ENCODE measurements around the gene KREMEN1. TPM values are rescaled to one million over a fixed set of nuclear protein-coding genes. Genes with fewer than 3 reads are reported as not detected.

The KREMEN1 gene
- total and polyA plus RNA-seq, 4 donors: 1.2 to 22.6 (median 3.8) TPM

DNA sequence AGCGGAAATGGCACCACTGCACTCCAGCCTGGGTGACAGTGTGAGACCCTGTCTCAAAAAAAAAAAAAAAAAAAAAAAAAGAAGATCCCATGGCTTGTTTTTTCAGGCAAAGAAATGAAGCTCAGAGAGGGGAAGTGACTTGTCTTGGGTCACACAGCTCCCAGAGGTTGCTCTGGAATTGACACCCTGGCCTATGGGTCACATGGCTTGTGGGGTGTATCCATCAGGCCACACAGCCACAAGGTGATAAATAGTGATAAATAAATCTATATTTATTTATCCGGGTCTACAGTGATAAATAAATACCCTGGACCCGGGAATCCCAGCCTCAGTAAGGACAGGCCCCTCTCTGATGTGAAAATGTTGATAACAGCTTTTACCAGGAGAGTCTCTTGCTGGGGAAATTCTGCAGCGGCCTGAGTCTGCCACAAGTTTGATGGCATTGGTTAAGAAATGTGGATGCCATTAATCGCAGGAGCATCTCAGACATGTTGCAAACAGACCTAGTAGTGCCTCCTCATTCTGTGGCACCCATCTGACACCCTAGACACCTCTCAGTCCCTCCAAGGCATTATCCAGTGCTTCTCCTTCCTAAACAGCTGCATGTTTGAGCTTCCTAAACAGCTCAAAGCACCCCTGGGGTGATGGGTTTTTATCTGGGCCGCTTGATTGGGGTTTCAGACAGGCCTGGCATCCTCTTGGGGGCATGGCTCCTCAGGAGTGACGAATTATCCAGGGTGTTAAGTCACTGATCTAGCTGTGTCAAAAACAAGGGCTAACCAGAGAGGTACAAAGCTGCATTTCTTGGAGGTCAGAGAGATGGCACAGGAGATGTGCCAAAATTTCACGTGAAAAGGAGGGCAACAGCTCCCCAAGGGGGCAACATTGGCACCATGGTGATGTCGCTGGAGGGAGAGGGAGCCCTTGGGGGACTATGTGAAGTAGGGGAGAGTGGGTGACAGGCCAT is 130.9 kb downstream of the KREMEN1 start (continued):
- TF ChIP-seq RXRA (IDR thresholded peaks at IDR 0.05) (no peak), FOXA1 (IDR thresholded peaks at IDR 0.05) (no peak)
- TF ChIP-seq, protein P1, sequence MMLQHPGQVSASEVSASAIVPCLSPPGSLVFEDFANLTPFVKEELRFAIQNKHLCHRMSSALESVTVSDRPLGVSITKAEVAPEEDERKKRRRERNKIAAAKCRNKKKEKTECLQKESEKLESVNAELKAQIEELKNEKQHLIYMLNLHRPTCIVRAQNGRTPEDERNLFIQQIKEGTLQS (IDR thresholded peaks at IDR 0.05): no peak
- TF ChIP-seq, protein P2, sequence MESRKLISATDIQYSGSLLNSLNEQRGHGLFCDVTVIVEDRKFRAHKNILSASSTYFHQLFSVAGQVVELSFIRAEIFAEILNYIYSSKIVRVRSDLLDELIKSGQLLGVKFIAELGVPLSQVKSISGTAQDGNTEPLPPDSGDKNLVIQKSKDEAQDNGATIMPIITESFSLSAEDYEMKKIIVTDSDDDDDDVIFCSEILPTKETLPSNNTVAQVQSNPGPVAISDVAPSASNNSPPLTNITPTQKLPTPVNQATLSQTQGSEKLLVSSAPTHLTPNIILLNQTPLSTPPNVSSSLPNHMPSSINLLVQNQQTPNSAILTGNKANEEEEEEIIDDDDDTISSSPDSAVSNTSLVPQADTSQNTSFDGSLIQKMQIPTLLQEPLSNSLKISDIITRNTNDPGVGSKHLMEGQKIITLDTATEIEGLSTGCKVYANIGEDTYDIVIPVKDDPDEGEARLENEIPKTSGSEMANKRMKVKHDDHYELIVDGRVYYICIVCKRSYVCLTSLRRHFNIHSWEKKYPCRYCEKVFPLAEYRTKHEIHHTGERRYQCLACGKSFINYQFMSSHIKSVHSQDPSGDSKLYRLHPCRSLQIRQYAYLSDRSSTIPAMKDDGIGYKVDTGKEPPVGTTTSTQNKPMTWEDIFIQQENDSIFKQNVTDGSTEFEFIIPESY (IDR thresholded peaks at IDR 0.05): no peak

DNA sequence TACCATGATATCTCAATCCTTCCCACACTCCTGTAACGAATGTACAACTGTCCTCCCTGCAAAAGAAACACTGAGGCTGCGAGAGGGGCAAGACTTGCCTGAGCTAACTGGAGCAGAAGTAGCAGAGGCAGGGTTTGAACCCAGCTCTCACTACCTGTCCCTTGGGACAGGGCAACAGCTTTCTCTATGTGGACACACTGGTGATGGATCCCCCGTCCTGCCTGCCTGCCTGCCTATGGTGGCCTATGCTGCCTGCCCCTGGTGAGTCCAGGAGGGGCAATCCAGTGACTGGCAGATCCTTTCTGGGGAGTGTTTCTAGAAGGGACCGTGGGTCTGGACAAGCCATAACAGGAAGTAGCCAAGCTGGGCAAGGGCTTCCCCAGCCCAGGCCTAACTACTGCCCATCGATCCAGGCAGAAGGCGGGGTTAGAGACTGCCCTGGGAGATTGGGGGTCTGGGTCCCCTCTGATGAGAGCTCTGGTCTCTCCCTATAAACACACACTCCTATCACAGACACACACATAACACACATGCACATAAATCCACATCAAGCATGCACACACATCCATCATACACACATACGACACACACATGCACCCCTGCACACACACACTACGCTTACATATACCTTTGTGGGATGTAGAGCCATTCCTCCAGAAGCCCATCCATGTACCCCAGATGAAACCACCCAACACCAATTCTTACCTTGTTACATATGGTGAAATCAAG is 131.8 kb downstream of the KREMEN1 start:
- H3K27me3 ChIP-seq (ENCODE audit: control insufficient read depth in 4 of 4, insufficient read depth in 4 of 4, low read length in 3 of 4): no peaks in the 10 kb centered on the region
- H3K4me3 ChIP-seq (ENCODE audit: low read depth in 1 of 3, low read length in 3 of 3): no peak overlapping the region
- 84% methylated on average over 8 of the region's 8 CpGs for WGBS
- H3K4me1 ChIP-seq (ENCODE audit: control insufficient read depth in 4 of 4, insufficient read depth in 4 of 4, low read length in 3 of 4): peaks cover 1 to 5% (median 3%) of the 10 kb centered on the region in 4 donors
- H3K36me3 ChIP-seq (ENCODE audit: control insufficient read depth in 4 of 4, insufficient read depth in 3 of 4, low read depth in 1 of 4, low read length in 3 of 4): no peaks in the 10 kb centered on the region
- H3K9ac ChIP-seq (ENCODE audit: low read depth in 1 of 2, low read length in 2 of 2): no peak overlapping the region
- TF ChIP-seq YY1 (IDR thresholded peaks at IDR 0.05) (no peak), TAF1 (conservative IDR thresholded peaks at IDR 0.05) (no peak), FOXA2 (IDR thresholded peaks at IDR 0.05) (no peak), NR2F2 (IDR thresholded peaks at IDR 0.05) (no peak), HNF4A (conservative IDR thresholded peaks at IDR 0.05) (no peak), RAD21 (IDR thresholded peaks at IDR 0.05) (no peak), HNF4G (IDR thresholded peaks at IDR 0.05) (no peak), FOXA1 (IDR thresholded peaks at IDR 0.05) (no peak), JUND (IDR thresholded peaks at IDR 0.05) (no peak), GABPA (IDR thresholded peaks at IDR 0.05 in 1 of 2, conservative IDR thresholded peaks at IDR 0.05 in 1 of 2) (no peak), EGR1 (IDR thresholded peaks at IDR 0.05; ENCODE audit: low read depth in 2 of 2) (no peak)
- TF ChIP-seq, protein P1 (IDR thresholded peaks at IDR 0.05): no peak
- TF ChIP-seq, protein P3, sequence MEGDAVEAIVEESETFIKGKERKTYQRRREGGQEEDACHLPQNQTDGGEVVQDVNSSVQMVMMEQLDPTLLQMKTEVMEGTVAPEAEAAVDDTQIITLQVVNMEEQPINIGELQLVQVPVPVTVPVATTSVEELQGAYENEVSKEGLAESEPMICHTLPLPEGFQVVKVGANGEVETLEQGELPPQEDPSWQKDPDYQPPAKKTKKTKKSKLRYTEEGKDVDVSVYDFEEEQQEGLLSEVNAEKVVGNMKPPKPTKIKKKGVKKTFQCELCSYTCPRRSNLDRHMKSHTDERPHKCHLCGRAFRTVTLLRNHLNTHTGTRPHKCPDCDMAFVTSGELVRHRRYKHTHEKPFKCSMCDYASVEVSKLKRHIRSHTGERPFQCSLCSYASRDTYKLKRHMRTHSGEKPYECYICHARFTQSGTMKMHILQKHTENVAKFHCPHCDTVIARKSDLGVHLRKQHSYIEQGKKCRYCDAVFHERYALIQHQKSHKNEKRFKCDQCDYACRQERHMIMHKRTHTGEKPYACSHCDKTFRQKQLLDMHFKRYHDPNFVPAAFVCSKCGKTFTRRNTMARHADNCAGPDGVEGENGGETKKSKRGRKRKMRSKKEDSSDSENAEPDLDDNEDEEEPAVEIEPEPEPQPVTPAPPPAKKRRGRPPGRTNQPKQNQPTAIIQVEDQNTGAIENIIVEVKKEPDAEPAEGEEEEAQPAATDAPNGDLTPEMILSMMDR (IDR thresholded peaks at IDR 0.05; ENCODE audit: low read depth, low read length, missing input control): no peak
- TF ChIP-seq, protein P2 (IDR thresholded peaks at IDR 0.05): no peak
- TF ChIP-seq, protein P4, sequence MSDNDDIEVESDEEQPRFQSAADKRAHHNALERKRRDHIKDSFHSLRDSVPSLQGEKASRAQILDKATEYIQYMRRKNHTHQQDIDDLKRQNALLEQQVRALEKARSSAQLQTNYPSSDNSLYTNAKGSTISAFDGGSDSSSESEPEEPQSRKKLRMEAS (IDR thresholded peaks at IDR 0.05): no peak
- TF ChIP-seq, protein P5, sequence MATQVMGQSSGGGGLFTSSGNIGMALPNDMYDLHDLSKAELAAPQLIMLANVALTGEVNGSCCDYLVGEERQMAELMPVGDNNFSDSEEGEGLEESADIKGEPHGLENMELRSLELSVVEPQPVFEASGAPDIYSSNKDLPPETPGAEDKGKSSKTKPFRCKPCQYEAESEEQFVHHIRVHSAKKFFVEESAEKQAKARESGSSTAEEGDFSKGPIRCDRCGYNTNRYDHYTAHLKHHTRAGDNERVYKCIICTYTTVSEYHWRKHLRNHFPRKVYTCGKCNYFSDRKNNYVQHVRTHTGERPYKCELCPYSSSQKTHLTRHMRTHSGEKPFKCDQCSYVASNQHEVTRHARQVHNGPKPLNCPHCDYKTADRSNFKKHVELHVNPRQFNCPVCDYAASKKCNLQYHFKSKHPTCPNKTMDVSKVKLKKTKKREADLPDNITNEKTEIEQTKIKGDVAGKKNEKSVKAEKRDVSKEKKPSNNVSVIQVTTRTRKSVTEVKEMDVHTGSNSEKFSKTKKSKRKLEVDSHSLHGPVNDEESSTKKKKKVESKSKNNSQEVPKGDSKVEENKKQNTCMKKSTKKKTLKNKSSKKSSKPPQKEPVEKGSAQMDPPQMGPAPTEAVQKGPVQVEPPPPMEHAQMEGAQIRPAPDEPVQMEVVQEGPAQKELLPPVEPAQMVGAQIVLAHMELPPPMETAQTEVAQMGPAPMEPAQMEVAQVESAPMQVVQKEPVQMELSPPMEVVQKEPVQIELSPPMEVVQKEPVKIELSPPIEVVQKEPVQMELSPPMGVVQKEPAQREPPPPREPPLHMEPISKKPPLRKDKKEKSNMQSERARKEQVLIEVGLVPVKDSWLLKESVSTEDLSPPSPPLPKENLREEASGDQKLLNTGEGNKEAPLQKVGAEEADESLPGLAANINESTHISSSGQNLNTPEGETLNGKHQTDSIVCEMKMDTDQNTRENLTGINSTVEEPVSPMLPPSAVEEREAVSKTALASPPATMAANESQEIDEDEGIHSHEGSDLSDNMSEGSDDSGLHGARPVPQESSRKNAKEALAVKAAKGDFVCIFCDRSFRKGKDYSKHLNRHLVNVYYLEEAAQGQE (IDR thresholded peaks at IDR 0.05): no peak
- H3K27ac ChIP-seq (ENCODE audit: low read depth in 1 of 2, low read length in 2 of 2): no peak overlapping the region
- H3K9me3 ChIP-seq (ENCODE audit: control insufficient read depth in 4 of 4, low read length in 3 of 4): no peaks in the 10 kb centered on the region
- DNase-seq (ENCODE audit: low spot score): peak; percentile 49

All from liver (tissue), 9 donors.